ENCODE measurements around the gene RUBCNL.

GRCh38 chr13:46345398-46345797 lies 41.7 kb downstream of the RUBCNL start:
- no peak for TF ChIP-seq CTCF (IDR thresholded peaks at IDR 0.05)
- TF ChIP-seq EZH2 (IDR thresholded peaks at IDR 0.05), result no peak
